ENCODE results near the gene TEX13A.

The TEX13A gene

DNA sequence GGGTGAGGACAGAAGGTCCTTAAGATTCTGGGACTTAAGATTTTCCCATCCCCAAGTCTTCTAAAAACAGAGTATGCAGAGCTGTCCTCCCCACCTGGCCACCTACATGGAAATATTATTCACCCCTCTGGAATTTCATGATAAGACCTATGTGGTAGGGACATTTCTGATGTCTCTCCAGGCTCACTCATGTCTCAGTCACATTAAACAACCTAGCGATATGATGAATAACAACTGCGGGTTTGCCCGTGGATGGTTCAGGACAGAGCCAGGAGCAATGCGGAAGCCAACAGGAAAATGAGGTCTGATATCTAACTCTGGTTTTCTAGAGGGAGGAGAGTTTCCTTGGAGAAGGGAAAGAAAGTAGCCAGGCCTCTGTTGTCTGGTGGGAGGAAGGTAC, 47.4 kb downstream of the TEX13A start:
- no peak for DNase-seq (ENCODE audit: low read depth)
